ENCODE results near the gene EIF2D.
"Not testable (repeated sequence)": the region's sequence is repeated elsewhere in the genome, so short reads cannot be mapped to it uniquely, and the experiment has no call there.

Gene EIF2D

DNA sequence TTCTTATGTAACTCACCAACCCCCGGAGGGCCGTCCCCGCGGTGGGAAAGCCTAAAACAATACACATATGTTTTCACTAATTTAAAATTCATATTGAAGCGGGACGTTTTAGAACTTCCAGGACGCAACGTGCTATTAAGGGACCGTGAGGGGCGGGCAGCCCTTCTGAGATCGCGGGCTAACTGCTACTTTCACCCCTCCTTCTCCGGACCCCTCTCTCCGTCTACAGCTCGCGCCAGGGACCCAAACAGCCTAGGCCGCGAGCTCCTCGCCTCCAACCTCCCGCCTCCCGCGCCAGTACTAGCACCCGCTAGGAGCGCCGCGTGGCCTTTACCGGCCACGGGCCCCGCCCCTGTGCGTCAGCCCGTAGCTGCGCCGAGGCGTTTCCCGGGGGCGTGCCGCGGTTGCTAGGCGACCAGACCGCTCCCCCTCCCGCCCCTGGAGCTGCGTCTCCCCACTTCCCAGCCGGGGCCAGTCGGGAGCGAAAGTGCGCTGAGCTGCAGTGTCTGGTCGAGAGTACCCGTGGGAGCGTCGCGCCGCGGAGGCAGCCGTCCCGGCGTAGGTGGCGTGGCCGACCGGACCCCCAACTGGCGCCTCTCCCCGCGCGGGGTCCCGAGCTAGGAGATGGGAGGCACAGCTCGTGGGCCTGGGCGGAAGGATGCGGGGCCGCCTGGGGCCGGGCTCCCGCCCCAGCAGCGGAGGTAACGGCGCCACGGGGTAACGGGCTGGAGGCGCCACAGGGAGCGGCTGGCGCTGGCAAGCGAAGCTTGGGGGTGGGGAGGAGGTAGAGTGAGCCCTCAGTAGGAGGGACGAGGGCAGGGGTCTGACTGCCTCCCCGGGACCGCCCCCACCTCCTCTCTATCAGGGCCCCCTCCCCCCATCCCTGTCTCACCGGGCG, 23.1 kb upstream of the EIF2D start, which contains the start of gene DYRK3:
Gene DYRK3, plus strand, starts transcription at position 457 of the 898 bp plus-strand sequence. Its CDS starts 168 bp downstream, at position 625.
- peak; percentile 97 for DNase-seq

GRCh38 chr1:206634365-206635079, 22.3 kb upstream of the EIF2D start:
- DNase-seq: peak; percentile 99

- peak; percentile 74 for DNase-seq
Measured at GRCh38 chr1:206633708-206634121, 21.4 kb upstream of the EIF2D start.

DNA sequence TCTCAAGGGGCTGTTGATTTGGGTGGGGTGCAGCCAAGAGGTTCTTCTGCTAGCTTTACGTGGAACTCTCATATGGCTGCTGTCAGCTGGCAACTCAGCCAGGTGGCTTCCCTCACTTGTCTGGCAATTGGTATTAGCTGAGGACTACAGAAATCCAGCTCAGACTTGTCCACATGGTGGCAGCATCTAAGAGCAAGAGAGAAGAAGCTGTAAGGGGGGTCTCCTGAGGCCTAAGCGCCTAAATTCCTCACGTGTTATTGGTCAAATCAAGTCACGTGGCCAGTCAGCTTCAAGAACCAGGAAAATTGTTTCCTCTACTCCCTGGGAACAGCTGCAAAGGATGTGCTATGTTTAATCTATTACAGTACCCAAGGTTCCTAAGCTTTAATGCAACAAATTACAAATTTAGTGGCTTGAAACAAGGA, 18.8 kb upstream of the EIF2D start:
- peak; percentile 56 for DNase-seq

DNA sequence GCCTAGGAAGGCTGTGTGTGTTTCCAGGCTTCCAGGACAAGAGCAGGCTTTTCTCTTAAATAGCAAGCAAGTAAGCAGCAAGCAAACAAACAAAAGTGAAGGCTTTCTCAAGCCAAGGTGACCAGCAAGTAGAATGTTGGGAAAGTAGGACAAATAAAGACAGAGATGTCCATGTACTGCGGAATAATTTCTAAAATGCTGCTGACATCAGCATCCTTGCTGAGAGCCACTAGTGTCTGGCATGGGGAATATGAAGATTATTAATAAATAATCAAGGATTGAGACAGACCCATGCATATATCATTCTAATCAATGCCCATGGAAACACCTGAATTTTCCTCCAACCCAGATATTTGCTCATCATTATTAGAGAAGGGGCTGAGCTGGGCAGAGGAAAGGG, 16.7 kb upstream of the EIF2D start:
- DNase-seq: no peak

- not testable (repeated sequence) for DNase-seq
Measured at GRCh38 chr1:206626396-206626795, 14.1 kb upstream of the EIF2D start.

- no peak for DNase-seq
Measured at GRCh38 chr1:206609229-206609991, 2.9 kb downstream of the EIF2D start.

DNA sequence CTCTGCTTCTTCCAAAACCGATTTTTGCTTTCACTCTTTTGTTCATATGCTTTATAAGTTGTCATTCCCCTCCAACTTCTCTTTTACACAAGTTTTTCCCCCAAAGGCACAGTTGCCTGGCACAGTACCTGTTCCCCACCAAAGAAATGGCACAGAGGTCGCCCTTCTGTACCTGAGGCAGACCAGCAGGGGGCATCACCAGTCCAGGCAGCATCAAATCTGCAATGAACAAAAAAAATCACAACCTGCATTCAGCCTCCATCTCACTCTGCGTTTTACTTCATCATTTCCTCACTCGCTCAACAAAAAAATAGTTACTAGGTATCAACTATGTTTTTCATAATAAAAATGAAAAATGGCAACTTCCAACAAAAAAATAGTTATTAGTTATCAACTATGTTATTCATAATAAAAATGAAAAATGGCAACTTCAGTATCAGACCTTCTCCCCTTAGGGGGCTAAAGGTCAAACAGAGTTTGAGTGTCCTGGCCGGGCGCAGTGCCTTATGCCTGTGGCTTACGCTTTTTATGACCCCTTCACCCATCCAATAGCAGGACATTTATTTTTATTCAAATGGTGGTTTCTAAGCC, 4.1 kb downstream of the EIF2D start:
- DNase-seq: peak; percentile 59

GRCh38 chr1:206606867-206607266, 5.4 kb downstream of the EIF2D start:
- DNase-seq: no peak

DNA sequence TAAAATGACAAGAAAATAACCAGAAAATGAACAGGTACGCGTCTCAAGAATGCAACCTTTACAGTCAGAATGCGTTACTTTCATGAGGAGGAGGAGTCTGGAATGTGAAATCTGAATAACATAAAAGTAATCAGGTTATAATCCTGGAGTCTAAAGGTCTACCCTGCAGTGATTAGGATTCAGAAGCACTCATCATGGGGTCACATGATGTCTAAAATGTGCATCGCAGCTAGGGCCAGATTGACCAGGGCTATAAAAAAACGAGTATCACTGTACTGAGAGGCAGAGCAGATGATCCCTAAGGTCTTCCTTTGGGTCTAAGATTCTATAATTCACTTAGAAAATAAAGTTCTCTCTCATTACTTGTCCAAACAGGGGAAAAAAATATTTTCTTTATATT, 7.4 kb downstream of the EIF2D start:
- DNase-seq: no peak

GRCh38 chr1:206600527-206600926, 11.7 kb downstream of the EIF2D start:
- no peak for DNase-seq

DNA sequence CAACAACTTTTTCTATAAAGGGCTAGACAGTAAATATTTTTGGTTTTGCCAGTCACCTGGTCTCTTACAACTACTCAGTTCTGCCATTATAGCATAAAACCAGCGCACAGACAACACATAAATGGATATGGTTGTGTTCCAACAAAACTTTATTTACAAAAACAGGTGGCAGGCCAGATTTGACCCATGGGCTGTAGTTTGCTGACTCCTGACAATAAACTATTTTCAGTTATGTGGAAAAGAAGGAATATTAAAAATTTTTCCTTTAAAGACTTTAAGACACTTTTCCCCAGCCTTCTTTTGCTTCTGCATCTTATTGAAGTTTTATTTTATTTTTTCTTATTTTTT, 16.0 kb downstream of the EIF2D start:
- no peak for DNase-seq

- DNase-seq: no peak
Measured at GRCh38 chr1:206595581-206596318, 16.5 kb downstream of the EIF2D start.

- DNase-seq: no peak
Measured at GRCh38 chr1:206593351-206593925, 18.8 kb downstream of the EIF2D start.

- DNase-seq: no peak
Measured at GRCh38 chr1:206591696-206592095, 20.6 kb downstream of the EIF2D start.

DNA sequence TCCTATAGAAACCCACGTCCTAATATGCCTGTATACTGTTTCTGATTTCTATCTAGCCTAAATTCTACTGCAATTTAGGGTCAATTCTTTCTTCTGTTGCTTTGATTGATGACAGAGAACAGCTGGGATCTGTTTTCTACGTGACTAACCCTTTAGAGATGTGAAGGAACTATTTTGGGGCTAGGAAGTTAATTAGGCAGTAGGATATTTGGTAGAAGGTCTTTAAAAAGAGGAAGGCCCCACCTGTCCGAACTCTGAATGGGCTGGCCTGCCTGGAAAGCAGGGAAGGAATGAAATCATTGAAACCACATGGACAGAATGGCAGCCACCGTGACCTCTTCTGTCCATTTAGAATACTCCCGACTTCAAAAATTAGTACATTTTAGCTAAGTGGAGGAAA, 21.0 kb downstream of the EIF2D start:
- DNase-seq: no peak

GRCh38 chr1:206590025-206590758, 22.1 kb downstream of the EIF2D start:
- DNase-seq: peak; percentile 66

DNA sequence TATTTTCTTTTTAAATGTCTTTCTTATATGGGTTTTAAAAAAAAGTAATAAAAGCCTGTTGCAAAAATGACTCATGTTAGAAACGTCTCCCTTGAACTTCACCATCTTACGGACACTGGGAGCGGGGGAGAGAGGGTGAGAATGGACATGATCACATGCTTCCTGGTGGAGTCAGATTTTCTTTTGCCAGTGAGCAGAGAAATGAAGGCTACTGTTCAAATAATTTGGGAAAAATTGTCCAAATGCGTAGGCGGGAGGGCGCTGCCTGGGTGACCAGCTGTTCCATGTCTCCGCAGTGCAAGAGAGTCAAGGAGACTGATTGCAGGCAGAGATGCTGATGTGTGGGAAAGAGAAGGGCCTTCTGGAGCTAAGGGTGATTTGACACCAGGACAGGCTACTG, 23.1 kb downstream of the EIF2D start:
- no peak for DNase-seq

DNA sequence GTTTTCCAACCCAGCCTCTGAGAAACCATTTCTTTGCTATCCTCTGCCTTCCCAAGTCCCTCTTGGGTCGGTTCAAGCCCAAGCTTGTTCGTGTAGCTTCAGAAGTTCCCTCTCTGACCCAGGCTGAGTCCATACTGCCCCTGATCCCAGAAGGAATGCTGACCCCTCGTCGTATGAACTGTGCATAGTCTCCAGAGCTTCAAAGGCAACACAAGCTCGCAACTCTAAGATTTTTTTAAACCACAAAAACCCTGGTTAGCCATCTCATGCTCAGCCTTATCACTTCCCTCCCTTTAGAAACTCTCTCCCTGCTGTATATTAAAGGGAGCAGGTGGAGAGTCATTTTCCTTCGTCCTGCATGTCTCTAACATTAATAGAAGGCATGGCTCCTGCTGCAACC, 23.8 kb downstream of the EIF2D start:
- DNase-seq: no peak

- no peak for DNase-seq
Measured at GRCh38 chr1:206587904-206588303, 24.4 kb downstream of the EIF2D start.
